Activated CD8-positive, alpha-beta T cell treated with anti-CD3 and anti-CD28 coated beads, Interleukin-2, amount 10 ng/mL, durations not matched to agents 7 days and 5 days (primary cell): ENCODE measurements around the gene SLC25A51. TPM values are rescaled to one million over a fixed set of nuclear protein-coding genes. Genes with fewer than 3 reads are reported as not detected.
A peak's percentile ranks its signal among the peaks of the same experiment; 100 is the strongest.

Experiments used
- ATAC-seq: fragments of 150-1000 bp; cut with Tn5 transposase; one replicate; pipeline ENCODE4 v1.10.0; 2021; ENCODE audit warnings: moderate library complexity
- CTCF ChIA-PET: fragments of 350-600 bp; sonication (Branson Sonifier 250); formaldehyde crosslinking; loops from one replicate; lab custom pipeline; 2021; ENCODE audit warnings: antibody characterized with exemption; lab: Charles Lee
- POLR2A ChIA-PET: fragments of 350-600 bp; sonication (Branson Sonifier 250); formaldehyde crosslinking; loops from one replicate; lab custom pipeline; 2021; ENCODE audit warnings: antibody characterized with exemption; lab: Charles Lee
- DNase-seq: peaks from one replicate; pipeline ENCODE4 v3.0.0-alpha.2; 2020
- H3K27ac Mint-ChIP-seq: one replicate; pipeline ENCODE4 v1.8.0; 2021; ENCODE audit warnings: mild to moderate bottlenecking, mixed read lengths
- H3K27me3 Mint-ChIP-seq: one replicate; pipeline ENCODE4 v1.8.0; 2021; ENCODE audit warnings: low read depth, mixed read lengths
- H3K36me3 Mint-ChIP-seq: one replicate; pipeline ENCODE4 v1.8.0; 2021; ENCODE audit warnings: low read depth, mixed read lengths
- H3K4me1 Mint-ChIP-seq: one replicate; pipeline ENCODE4 v1.8.0; 2021; ENCODE audit warnings: low read depth, mixed read lengths
- H3K4me3 Mint-ChIP-seq: one replicate; pipeline ENCODE4 v1.8.0; 2021; ENCODE audit warnings: mild to moderate bottlenecking, mixed read lengths
- H3K9me3 Mint-ChIP-seq: one replicate; pipeline ENCODE4 v1.8.0; 2022; ENCODE audit warnings: mixed read lengths; ENCODE audit not compliant: insufficient read depth
- total RNA-seq, 2 experiments: library from RNA; stranded (reverse); gene quantifications; one replicate each; pipeline ENCODE4 v1.2.3, GENCODE V29; 2021

SLC25A51 gene
- total RNA-seq, 2 experiments from 2014 or later = 31.7 to 33.6 TPM

GRCh38 chr9:37923118-37923795 lies 19.3 kb upstream of the SLC25A51 start:
- Mint-ChIP-seq H3K9me3 (no peaks in the 10 kb centered on the region), H3K4me3 (no peak overlapping the region), H3K27ac (no peak overlapping the region), H3K27me3 (no peaks in the 10 kb centered on the region), H3K4me1 (peaks cover 4% of the 10 kb centered on the region), H3K36me3 (no peaks in the 10 kb centered on the region)
- POLR2A ChIA-PET = no interaction called here
- ATAC-seq = no peak
- DNase-seq = no peak
- CTCF ChIA-PET = interaction anchor here (1.1 kb wide), 1 partner anchor 10 kb away, joined by 3 read pairs; no protein-coding TSS in a partner anchor

DNA sequence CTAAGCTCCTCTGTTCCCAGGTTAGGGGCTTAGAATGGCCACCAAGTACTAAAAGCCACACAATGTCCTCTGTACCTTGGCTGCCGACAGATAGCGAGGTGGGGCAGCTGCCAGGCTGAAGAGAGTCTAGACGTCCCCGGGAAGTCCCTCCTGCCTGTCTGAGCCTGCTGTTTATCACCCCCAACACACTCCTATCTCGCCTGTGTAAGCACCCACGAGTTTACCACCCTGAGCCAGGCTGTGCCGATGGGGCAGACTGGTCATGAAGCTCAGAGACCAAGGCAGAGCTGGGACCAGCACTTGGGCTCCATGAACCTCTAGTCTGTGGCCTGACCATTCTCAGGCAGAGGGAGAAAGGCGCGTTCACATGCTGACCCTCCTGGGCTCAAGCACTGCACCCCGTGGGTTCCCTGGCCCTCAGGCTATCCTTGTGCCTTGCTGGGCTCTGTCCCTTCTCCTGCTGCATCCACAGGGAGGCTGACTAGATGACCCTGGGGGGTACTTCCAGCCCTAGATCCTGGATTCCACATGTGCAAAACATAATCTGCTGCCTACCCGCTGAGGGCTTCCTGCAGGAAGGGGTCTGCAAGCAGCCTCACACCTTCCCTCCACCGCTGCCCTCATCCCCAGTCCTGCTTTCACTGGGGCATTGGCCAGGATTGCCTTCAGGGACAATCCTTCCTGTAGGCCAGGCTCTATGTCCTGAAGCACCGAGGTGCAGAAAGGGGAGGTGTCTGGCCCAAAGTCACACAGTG lies 18.6 kb upstream of the SLC25A51 start:
- no peak for ATAC-seq
- Mint-ChIP-seq H3K4me1 (peaks cover 5% of the 10 kb centered on the region), H3K4me3 (no peak overlapping the region), H3K36me3 (no peaks in the 10 kb centered on the region), H3K9me3 (no peaks in the 10 kb centered on the region), H3K27ac (no peak overlapping the region), H3K27me3 (no peaks in the 10 kb centered on the region)
- CTCF ChIA-PET = no interaction called here
- no peak for DNase-seq
- POLR2A ChIA-PET = no interaction called here

DNA sequence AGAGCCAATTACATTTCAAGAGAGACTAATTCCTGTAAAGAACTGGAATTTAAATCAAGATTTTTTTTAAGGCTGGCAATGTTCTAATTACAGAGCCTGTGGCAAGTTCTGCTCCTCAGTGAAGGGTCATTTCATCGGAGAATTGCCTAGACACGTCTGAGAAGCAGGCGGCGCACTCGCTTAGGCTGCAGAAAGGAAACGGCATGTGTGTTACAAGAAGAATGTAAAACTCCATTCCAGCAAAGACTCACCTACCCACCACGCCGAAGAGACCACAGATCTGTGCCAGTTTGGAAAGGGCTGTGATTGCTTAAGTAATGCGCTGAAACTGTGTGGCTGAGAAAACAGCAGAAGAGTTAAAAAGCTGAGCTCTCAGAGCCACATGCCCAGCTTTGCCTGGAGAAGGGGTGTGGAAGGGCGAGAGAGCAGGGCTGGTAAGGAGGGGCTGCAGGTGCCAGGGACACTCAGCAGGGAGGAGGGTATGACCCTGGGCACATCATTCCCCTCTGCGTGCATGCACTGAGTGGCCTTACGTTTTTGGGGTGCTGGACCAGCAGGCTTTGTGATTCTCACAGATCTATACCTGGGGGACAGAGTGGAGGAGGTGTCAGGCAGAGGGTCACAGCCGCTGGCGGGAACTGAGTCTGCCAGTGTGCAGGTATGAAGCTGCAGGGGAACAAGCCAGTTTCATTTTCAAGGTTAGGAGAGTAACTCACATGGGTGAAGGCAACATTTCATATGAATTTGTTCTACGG lies 17.8 kb upstream of the SLC25A51 start:
- POLR2A ChIA-PET = interaction anchor here (0.6 kb wide), 1 partner anchor 219 kb away, joined by 4 read pairs; no protein-coding TSS in a partner anchor
- Mint-ChIP-seq H3K27me3 (no peaks in the 10 kb centered on the region), H3K4me3 (no peak overlapping the region), H3K9me3 (no peaks in the 10 kb centered on the region), H3K36me3 (no peaks in the 10 kb centered on the region), H3K4me1 (peaks cover 6% of the 10 kb centered on the region), H3K27ac (no peak overlapping the region)
- CTCF ChIA-PET = no interaction called here
- DNase-seq (no peak), ATAC-seq (no peak)

DNA sequence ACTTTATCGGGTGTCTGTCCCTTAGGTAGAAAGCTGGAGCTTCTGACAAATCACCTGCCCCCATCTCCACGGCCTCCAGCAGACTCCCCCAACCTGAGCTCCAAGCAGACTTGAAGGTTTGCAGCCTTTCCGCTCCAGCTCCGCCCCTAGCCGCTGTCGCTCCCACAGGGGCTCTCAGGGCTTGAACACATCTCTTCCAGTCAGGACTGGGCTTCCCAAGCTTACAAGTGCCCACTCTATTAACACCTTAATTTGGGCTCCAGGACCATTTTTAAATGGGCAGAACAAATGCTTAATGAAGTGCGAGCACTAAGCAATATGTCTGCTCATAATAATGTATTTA lies 17.2 kb upstream of the SLC25A51 start:
- ChIA-PET CTCF (no interaction called here), POLR2A (interaction anchor here (0.6 kb wide), 1 partner anchor 220 kb away, joined by 4 read pairs; no protein-coding TSS in a partner anchor)
- DNase-seq = no peak
- no peak for ATAC-seq
- no peak overlapping the region for H3K4me3 Mint-ChIP-seq
- no peaks in the 10 kb centered on the region for H3K27me3 Mint-ChIP-seq
- H3K4me1 Mint-ChIP-seq = peaks cover 3% of the 10 kb centered on the region
- no peak overlapping the region for H3K27ac Mint-ChIP-seq
- H3K9me3 Mint-ChIP-seq = no peaks in the 10 kb centered on the region
- H3K36me3 Mint-ChIP-seq = no peaks in the 10 kb centered on the region

DNA sequence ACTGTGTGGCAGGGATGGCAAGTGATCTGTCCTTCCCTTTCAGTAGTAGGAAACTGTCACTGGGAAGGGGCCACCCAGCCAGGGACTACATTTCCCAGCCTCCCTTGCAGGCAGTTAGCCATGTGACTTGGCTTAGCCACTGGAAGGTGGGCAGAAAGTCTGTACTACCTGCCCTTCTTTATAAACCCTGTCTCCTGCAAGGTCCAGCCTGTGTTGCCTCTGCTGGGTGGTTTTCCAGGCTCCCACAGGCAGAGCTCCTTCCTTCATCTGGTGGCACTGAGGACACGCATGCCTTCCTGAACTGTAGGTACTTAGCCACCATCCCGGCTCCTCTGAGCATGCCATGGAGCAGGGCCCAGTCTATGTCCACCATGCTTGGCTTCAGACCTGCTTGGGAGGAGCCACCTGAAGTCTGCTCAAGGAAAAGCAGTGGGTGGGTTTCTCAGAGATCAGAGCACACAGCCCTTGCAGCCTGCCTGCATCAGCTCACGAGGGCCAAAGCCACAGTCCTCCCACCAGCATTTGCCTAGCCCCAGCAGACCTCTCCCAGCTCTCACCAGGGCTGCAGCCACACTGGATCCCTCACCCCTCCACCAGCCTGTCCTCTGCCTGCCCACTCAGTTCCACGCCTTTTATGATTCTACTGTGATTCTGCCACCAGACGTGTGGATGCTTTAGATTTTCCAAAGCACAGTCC lies 16.7 kb upstream of the SLC25A51 start:
- Mint-ChIP-seq H3K9me3 (no peaks in the 10 kb centered on the region), H3K4me1 (peaks cover 2% of the 10 kb centered on the region), H3K36me3 (no peaks in the 10 kb centered on the region), H3K27me3 (no peaks in the 10 kb centered on the region), H3K4me3 (no peak overlapping the region), H3K27ac (no peak overlapping the region)
- ATAC-seq (peak; percentile 57), DNase-seq (peak; percentile 32)
- ChIA-PET POLR2A (no interaction called here), CTCF (no interaction called here)

DNA sequence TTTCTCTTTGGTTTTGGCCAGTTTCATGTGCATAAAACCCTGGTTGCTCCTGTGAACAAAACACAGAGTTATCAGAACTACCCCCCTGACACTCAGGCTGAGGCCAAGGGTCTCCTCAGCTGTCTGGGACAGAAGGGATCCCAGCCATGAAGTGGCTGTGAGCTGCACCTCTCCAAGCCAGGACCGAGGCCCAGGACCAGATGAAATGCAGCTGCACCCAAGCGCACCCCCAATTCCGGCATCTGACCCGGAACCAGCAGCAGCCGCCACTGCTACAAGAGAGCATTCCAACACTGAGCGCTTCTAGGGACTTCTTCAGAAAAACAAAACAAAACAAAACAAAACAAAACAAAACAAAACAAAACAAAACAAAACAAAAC lies 16.0 kb upstream of the SLC25A51 start:
- Mint-ChIP-seq H3K27ac (no peak overlapping the region), H3K9me3 (no peaks in the 10 kb centered on the region), H3K27me3 (no peaks in the 10 kb centered on the region), H3K36me3 (no peaks in the 10 kb centered on the region), H3K4me3 (no peak overlapping the region), H3K4me1 (peaks cover 2% of the 10 kb centered on the region)
- DNase-seq (no peak), ATAC-seq (no peak)
- ChIA-PET POLR2A (no interaction called here), CTCF (no interaction called here)

- ATAC-seq (no peak), DNase-seq (no peak)
- Mint-ChIP-seq H3K4me3 (no peak overlapping the region), H3K4me1 (peaks cover 2% of the 10 kb centered on the region), H3K27ac (no peak overlapping the region), H3K36me3 (no peaks in the 10 kb centered on the region), H3K9me3 (no peaks in the 10 kb centered on the region), H3K27me3 (no peaks in the 10 kb centered on the region)
- CTCF ChIA-PET = no interaction called here
- POLR2A ChIA-PET = no interaction called here
These were observed 15.5 kb upstream of the SLC25A51 start for GRCh38 chr9:37919246-37919955.

GRCh38 chr9:37918665-37919170 lies 14.8 kb upstream of the SLC25A51 start:
- no peaks in the 10 kb centered on the region for H3K9me3 Mint-ChIP-seq
- DNase-seq = no peak
- peaks cover 2% of the 10 kb centered on the region for H3K4me1 Mint-ChIP-seq
- H3K4me3 Mint-ChIP-seq = no peak overlapping the region
- POLR2A ChIA-PET = no interaction called here
- no peaks in the 10 kb centered on the region for H3K36me3 Mint-ChIP-seq
- no peaks in the 10 kb centered on the region for H3K27me3 Mint-ChIP-seq
- CTCF ChIA-PET = no interaction called here
- no peak overlapping the region for H3K27ac Mint-ChIP-seq
- no peak for ATAC-seq

- Mint-ChIP-seq H3K9me3 (no peaks in the 10 kb centered on the region), H3K36me3 (no peaks in the 10 kb centered on the region), H3K4me1 (peaks cover 2% of the 10 kb centered on the region), H3K27ac (no peak overlapping the region), H3K4me3 (no peak overlapping the region), H3K27me3 (no peaks in the 10 kb centered on the region)
- POLR2A ChIA-PET = no interaction called here
- ATAC-seq = no peak
- DNase-seq = no peak
- CTCF ChIA-PET = no interaction called here
These were observed 14.1 kb upstream of the SLC25A51 start for GRCh38 chr9:37917801-37918664.

DNA sequence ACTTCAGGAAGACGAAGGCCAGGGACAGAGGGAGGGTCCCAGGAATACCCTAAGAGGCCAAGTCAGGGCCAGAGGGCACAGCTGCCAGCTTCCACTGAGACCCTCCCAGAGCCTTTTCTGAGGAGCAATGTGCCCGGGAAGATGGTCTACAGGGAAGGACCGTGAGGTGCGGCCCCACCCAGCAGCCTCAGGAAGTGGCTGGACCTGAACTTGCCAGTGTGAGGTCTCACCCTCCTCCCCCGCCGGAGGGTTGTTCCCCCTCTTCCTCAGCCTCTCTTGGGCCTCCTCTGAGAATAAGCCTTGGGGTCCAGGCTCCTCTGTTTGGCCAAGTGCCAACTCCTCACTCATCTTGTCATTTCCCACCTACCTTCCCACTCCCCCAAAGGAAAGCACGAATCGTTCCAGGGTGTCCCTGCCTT lies 13.4 kb upstream of the SLC25A51 start:
- ChIA-PET CTCF (interaction anchor here (2.6 kb wide), 1 partner anchor 14 kb away, joined by 8 read pairs; no protein-coding TSS in a partner anchor), POLR2A (no interaction called here)
- Mint-ChIP-seq H3K27ac (no peak overlapping the region), H3K4me1 (peaks cover 2% of the 10 kb centered on the region), H3K9me3 (no peaks in the 10 kb centered on the region), H3K27me3 (no peaks in the 10 kb centered on the region), H3K36me3 (no peaks in the 10 kb centered on the region), H3K4me3 (no peak overlapping the region)
- ATAC-seq (no peak), DNase-seq (no peak)
